Fibroblast of the aortic adventitia (primary cell): Measurements from ENCODE around the gene ADD2. TPM values are rescaled to one million over a fixed set of nuclear protein-coding genes. Genes with fewer than 3 reads are reported as not detected.

ENCODE experiments used
- DNase-seq: peaks from one replicate; pipeline ENCODE4 v3.0.0-alpha.2; 2010; ENCODE audit warnings: low read depth
- H3K4me3 ChIP-seq: 2 replicates; pipeline ENCODE4 v1.5.1; 2011; ENCODE audit warnings: low read depth, mild to moderate bottlenecking, control low read depth, low read length, moderate library complexity
- total RNA-seq: library from RNA; depleted of rRNA; stranded (reverse); fragments of >200 nt; gene quantifications from 2 replicates; pipeline ENCODE4 v1.2.3, GENCODE V29; 2012; ENCODE audit warnings: low replicate concordance
- TF ChIP-seq, protein P1 (sequence below): IDR thresholded peaks from 2 replicates; pipeline ENCODE4 v1.5.1; 2011; ENCODE audit warnings: mild to moderate bottlenecking, low read length, control low read depth, inconsistent platforms; ENCODE audit not compliant: insufficient read depth

The ADD2 gene
- total RNA-seq, 1 donor, result 0.36 TPM

DNA sequence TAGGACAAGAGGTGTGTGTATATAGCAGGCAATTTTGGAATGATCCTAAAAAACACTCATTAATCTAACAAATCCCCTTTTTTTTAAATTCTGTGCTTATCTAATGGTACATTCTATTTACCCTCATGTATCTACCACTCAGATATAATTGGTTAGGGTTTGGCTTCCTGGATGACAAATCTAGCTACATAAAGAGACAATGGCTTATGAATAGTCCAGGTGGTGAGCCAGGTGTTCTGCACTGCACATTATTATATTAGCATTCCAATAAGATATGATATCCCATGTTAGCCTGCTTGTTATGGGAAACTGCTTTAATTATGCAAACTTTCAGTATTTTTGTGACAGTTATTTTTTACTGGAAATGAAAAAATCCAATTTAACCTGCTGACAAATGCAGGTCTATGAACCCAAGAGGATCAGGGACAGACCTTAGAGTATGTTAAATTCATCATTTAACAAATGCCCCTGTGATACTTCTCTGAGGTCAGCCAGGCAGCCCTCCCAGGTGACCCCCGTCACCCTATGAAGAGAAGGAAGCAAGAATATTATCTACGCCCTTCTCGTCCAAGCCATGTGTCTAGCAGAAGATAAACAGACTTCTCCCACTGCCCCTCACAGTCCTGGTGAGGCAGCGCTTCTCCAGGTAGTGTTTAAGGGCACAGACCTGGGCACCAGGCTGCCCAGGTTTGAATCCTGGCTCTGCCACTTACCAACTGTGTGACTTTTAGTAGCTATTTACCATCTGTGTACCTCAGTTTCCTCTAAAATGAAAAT, 83.0 kb downstream of the ADD2 start:
- TF ChIP-seq, protein P1, sequence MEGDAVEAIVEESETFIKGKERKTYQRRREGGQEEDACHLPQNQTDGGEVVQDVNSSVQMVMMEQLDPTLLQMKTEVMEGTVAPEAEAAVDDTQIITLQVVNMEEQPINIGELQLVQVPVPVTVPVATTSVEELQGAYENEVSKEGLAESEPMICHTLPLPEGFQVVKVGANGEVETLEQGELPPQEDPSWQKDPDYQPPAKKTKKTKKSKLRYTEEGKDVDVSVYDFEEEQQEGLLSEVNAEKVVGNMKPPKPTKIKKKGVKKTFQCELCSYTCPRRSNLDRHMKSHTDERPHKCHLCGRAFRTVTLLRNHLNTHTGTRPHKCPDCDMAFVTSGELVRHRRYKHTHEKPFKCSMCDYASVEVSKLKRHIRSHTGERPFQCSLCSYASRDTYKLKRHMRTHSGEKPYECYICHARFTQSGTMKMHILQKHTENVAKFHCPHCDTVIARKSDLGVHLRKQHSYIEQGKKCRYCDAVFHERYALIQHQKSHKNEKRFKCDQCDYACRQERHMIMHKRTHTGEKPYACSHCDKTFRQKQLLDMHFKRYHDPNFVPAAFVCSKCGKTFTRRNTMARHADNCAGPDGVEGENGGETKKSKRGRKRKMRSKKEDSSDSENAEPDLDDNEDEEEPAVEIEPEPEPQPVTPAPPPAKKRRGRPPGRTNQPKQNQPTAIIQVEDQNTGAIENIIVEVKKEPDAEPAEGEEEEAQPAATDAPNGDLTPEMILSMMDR, result no peak
- DNase-seq, result no peak

DNA sequence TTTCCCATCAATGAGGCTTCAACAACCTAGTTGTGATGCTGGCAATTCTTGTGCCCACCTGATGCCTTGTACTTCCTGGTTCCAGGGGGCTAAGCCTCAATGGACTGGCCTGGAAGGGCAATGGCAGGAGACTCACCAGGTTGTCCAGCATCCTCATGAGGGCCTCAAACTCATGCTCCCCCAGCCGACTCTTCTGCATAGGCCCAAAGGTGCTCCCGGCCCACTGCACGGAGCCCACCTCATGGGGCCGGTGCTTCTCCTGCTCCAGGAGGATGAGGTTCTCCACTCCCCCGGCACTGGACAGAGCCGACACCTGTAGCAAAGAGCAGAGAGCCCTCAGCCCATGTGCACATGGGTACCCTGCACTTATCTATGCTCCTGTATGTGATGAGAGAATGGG, 84.5 kb downstream of the ADD2 start:
- DNase-seq, result no peak
- H3K4me3 ChIP-seq, result no peak overlapping the region
- TF ChIP-seq, protein P1, result no peak

More for the DNA sequence above, 83.0 kb downstream of the ADD2 start:
- H3K4me3 ChIP-seq, result no peak overlapping the region

DNA sequence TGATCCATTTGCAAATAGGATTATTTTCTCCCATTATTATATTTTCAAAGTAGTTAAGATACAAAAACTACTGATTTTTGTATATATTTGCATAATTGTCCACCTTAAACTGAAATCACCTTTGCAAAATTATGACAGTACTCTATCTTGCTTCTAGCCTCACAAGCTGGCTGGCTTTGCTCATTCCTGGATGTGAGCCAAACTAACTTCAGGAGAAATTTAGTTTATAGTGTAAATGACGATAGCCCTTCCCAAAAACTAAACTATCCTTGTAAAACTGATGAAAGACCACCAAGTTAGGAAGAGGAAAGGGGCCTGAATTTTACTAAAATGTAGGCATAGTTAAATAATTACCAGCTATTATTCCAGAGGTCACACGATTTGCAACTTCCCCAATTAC, 87.3 kb downstream of the ADD2 start:
- no peak for DNase-seq

DNA sequence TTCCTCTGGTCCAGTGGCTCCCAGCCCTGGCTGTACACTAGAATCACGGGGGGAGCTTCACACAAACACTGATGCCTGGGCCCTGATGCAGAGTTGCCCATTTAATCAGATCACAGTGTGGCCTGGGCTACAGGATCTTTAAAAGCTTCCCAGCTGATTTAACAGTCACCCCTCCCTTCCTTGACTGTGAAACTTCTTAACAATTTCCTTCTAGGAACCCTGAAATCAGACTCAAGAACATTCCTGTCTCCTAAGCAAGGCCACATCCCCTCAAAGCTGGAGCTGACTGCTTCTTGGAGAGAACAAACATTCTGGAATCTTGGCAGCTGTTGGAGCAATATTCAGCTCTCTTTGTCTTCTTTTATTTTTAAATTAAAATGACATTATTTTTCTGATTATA, 88.7 kb downstream of the ADD2 start:
- no peak overlapping the region for H3K4me3 ChIP-seq
- peak; percentile 38 for DNase-seq
- TF ChIP-seq, protein P1, result no peak

More for the DNA sequence above, 87.3 kb downstream of the ADD2 start:
- TF ChIP-seq, protein P1, result no peak
- no peak overlapping the region for H3K4me3 ChIP-seq

DNA sequence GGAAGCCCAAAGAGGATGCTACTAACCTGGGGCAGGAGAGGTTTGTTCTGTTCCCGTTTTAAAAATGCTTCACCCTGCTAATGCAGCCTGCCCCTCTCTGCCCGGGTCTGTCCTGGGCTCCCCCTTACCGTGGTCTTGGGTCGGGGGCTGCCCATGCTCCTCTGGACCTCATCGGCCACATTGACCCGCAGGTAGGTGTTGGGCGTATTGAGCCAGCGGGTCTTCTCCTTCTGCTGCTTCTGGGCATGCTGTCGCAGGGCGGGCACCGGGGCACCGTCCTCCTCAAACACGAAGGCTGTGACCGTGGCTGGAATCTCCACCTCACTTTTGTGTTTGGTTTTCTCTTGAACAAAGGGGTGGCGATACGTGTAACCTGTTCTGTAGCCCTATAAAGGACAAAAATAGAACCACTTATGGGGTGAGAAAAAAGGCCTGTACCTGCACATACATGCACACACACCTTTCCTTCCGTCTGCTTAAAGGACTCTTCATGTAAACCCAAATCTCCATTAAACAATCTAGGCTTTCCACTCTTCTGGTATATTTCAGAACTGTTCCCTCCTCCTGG, 89.3 kb downstream of the ADD2 start:
- no peak overlapping the region for H3K4me3 ChIP-seq
- TF ChIP-seq, protein P1, result no peak
- no peak for DNase-seq

DNA sequence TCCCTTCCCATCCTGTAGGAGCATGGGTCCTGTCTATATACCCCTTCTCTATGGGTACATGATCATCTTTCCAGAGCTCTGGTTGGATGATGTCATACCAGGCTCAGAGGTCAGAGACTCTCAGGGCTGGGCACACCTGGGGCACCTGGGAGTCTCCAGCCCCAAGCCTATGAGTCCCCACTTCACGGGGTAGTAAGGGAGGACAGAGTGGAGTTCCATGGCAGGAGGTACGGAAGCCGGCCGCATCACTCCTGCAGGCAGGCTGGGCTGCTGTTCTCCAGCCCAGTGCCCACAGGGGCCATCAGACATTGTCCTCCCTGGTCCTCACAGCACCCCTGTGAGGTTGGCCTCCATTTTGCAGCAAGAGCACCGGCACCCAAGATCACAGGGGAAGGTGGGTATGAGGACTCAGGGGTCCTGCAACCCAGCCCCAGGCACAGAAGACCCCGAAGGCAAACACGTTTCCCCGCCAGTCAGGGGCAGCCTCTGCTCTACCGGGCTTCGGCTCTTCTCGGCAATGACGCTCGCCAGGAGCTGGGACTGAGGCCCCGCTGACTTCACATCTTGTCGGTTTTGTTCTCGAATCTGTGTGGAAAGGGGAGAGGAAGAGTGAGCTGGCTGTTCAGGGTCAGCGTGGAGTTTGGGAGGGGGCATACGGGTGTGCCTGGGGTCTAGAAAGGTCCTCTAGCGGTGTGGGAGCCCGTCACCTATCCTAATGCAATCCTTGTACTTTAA, 91.5 kb downstream of the ADD2 start:
- H3K4me3 ChIP-seq, result no peak overlapping the region
- TF ChIP-seq, protein P1, result no peak
- no peak for DNase-seq
